Activated CD8-positive, alpha-beta memory T cell treated with anti-CD3 and anti-CD28 coated beads, Interleukin-2, amount 50 U/mL, for 4 hours (primary cell): ENCODE data around the gene RBL2.
A peak's percentile ranks its signal among the peaks of the same experiment; 100 is the strongest.
"Not testable (repeated sequence)": the region's sequence is repeated elsewhere in the genome, so short reads cannot be mapped to it uniquely, and the experiment has no call there.

ENCODE experiments used
- DNase-seq: peaks from one replicate; pipeline ENCODE4 v3.0.0-alpha.2; 2020

The RBL2 gene

GRCh38 chr16:53509906-53510703, 75.8 kb downstream of the RBL2 start:
- DNase-seq, result peak; percentile 44

- DNase-seq, result no peak
Measured at GRCh38 chr16:53510704-53511070, 76.4 kb downstream of the RBL2 start.

- DNase-seq, result no peak
Measured at GRCh38 chr16:53511084-53511402, 76.8 kb downstream of the RBL2 start.

GRCh38 chr16:53511403-53512280, 77.4 kb downstream of the RBL2 start:
- DNase-seq, result no peak

GRCh38 chr16:53512795-53513194, 78.5 kb downstream of the RBL2 start:
- not testable (repeated sequence) for DNase-seq

GRCh38 chr16:53515259-53515658, 81.0 kb downstream of the RBL2 start:
- no peak for DNase-seq

GRCh38 chr16:53515811-53516210, 81.5 kb downstream of the RBL2 start:
- DNase-seq, result no peak

- DNase-seq, result no peak
Measured at GRCh38 chr16:53517851-53518250, 83.6 kb downstream of the RBL2 start.

- DNase-seq, result peak; percentile 61
Measured at GRCh38 chr16:53518550-53519416, 84.5 kb downstream of the RBL2 start.

- no peak for DNase-seq
Measured at GRCh38 chr16:53519417-53520091, 85.3 kb downstream of the RBL2 start.

- no peak for DNase-seq
Measured at GRCh38 chr16:53523126-53523804, 89.0 kb downstream of the RBL2 start.

- no peak for DNase-seq
Measured at GRCh38 chr16:53523971-53524548, 89.8 kb downstream of the RBL2 start.

GRCh38 chr16:53528797-53529196, 94.5 kb downstream of the RBL2 start:
- DNase-seq, result no peak

- no peak for DNase-seq
Measured at GRCh38 chr16:53529513-53529912, 95.2 kb downstream of the RBL2 start.

- DNase-seq, result no peak
Measured at GRCh38 chr16:53530046-53530445, 95.8 kb downstream of the RBL2 start.

GRCh38 chr16:53530741-53531140, 96.5 kb downstream of the RBL2 start:
- no peak for DNase-seq

- DNase-seq, result no peak
Measured at GRCh38 chr16:53534206-53534605, 99.9 kb downstream of the RBL2 start.

GRCh38 chr16:53537626-53538025, 103.4 kb downstream of the RBL2 start:
- DNase-seq, result no peak

GRCh38 chr16:53539346-53539745, 105.1 kb downstream of the RBL2 start:
- not testable (repeated sequence) for DNase-seq

GRCh38 chr16:53539759-53540718, 105.8 kb downstream of the RBL2 start:
- not testable (repeated sequence) for DNase-seq
